CD8-positive, alpha-beta memory T cell (primary cell): ENCODE results near the gene FRK. TPM values are rescaled to one million over a fixed set of nuclear protein-coding genes. Genes with fewer than 3 reads are reported as not detected.

Experiments used
- CTCF ChIA-PET: fragments of 350-600 bp; sonication (Branson Sonifier 250); formaldehyde crosslinking; loops from one replicate; lab custom pipeline; 2021; ENCODE audit warnings: antibody characterized with exemption; lab: Charles Lee
- POLR2A ChIA-PET: fragments of 350-600 bp; sonication (Branson Sonifier 250); formaldehyde crosslinking; loops from one replicate; lab custom pipeline; 2021; ENCODE audit warnings: antibody characterized with exemption; lab: Charles Lee
- DNase-seq, 5 donors: peaks; one replicate each; pipeline versions ENCODE4 v3.0.0 to v3.0.0-alpha.2; 2020 to 2022; ENCODE audit warnings: mixed read lengths in 1 of 5
- H3K27ac ChIP-seq: one replicate; pipeline ENCODE4 v1.7.0; 2013; ENCODE audit warnings: low read depth, mild to moderate bottlenecking, low read length, moderate library complexity
- H3K27me3 ChIP-seq: 2 replicates; pipeline ENCODE4 v1.7.0; 2013; ENCODE audit warnings: low read length, mild to moderate bottlenecking; ENCODE audit not compliant: insufficient read depth, poor library complexity, severe bottlenecking
- H3K36me3 ChIP-seq: 2 replicates; pipeline ENCODE4 v1.7.0; 2013; ENCODE audit warnings: mild to moderate bottlenecking, low read length, moderate library complexity; ENCODE audit not compliant: insufficient read depth
- H3K4me1 ChIP-seq: 2 replicates; pipeline ENCODE4 v1.7.0; 2013; ENCODE audit warnings: mild to moderate bottlenecking, low read length, moderate library complexity; ENCODE audit not compliant: insufficient read depth
- H3K4me3 ChIP-seq: 2 replicates; pipeline ENCODE4 v1.7.0; 2013; ENCODE audit warnings: mild to moderate bottlenecking, low read length
- H3K9me3 ChIP-seq: 2 replicates; pipeline ENCODE4 v1.7.0; 2013; ENCODE audit warnings: mild to moderate bottlenecking, low read length
- H3K27ac Mint-ChIP-seq, 8 donors: one replicate each; pipeline ENCODE4 v1.8.0; 2020 to 2021; ENCODE audit warnings: mixed read lengths in 8 of 8, mild to moderate bottlenecking in 6 of 8, inconsistent platforms in 3 of 8, moderate library complexity in 3 of 8
- H3K27me3 Mint-ChIP-seq, 2 donors: one replicate each; pipeline ENCODE4 v1.8.0; 2020 to 2021; ENCODE audit warnings: mixed read lengths in 2 of 2, mild to moderate bottlenecking in 1 of 2, moderate library complexity in 1 of 2
- H3K36me3 Mint-ChIP-seq, 3 donors: one replicate each; pipeline ENCODE4 v1.8.0; 2020 to 2021; ENCODE audit warnings: mixed read lengths in 3 of 3, inconsistent platforms in 1 of 3, mild to moderate bottlenecking in 1 of 3
- H3K4me1 Mint-ChIP-seq, 3 donors: one replicate each; pipeline ENCODE4 v1.8.0; 2020 to 2021; ENCODE audit warnings: mixed read lengths in 3 of 3, inconsistent platforms in 1 of 3, mild to moderate bottlenecking in 1 of 3
- H3K4me3 Mint-ChIP-seq, 7 donors: one replicate each; pipeline ENCODE4 v1.8.0; 2020 to 2021; ENCODE audit warnings: mixed read lengths in 7 of 7, mild to moderate bottlenecking in 6 of 7, moderate library complexity in 4 of 7, inconsistent platforms in 2 of 7
- H3K9me3 Mint-ChIP-seq, 5 donors: one replicate each; pipeline ENCODE4 v1.8.0; 2020 to 2022; ENCODE audit warnings: mixed read lengths in 5 of 5, mild to moderate bottlenecking in 3 of 5, moderate library complexity in 2 of 5, inconsistent platforms in 1 of 5
- polyA plus RNA-seq: library from polyadenylated mRNA; unstranded; fragments of 300-500 nt; fragmentation: Illumina TruSeq; gene quantifications from one replicate; pipeline ENCODE4 v1.2.3, GENCODE V29; 2021
- total RNA-seq, 2 experiments: library from RNA; stranded (reverse); gene quantifications; one replicate each; pipeline ENCODE4 v1.2.3, GENCODE V29; 2021

The FRK gene, protein sequence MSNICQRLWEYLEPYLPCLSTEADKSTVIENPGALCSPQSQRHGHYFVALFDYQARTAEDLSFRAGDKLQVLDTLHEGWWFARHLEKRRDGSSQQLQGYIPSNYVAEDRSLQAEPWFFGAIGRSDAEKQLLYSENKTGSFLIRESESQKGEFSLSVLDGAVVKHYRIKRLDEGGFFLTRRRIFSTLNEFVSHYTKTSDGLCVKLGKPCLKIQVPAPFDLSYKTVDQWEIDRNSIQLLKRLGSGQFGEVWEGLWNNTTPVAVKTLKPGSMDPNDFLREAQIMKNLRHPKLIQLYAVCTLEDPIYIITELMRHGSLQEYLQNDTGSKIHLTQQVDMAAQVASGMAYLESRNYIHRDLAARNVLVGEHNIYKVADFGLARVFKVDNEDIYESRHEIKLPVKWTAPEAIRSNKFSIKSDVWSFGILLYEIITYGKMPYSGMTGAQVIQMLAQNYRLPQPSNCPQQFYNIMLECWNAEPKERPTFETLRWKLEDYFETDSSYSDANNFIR
- total RNA-seq = under 1 TPM; 0.04 to 0.07 TPM
- polyA plus RNA-seq = not detected

DNA sequence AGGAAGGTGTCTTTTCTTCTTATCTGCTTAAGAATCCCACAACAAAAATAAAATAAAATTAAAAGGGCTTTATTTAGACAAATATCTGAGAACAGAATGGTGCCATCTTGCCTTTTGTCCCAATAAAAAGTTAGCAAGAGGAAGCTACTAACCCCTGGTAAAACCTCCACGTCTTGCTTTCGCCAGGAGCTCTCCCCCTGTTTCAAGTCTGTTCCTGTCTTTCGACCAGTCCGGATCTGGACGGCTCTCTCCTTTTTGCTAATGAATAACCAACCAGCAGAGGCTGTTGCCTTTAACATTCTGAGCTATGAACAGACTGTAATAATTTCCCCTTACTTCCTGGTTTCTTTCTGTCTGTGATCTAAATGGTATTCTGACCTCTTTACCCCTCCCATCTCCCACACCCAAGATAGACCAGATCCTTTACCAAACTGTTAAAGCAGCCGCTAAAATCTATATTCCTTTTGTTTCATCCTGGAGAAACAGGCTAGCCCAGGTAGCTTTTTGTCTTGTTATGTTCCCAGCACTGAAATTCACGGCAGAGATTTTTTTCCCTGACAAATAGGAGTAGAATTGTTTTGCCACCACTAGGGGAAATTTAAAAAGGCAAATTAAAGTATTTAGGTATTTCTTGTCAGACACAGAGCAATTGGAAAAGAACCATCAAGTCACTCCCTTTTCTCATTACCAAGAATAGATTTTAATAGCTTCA is at the start of gene FRK:
TSS of gene FRK (minus strand) at position 320 of the 712 bp plus-strand sequence. CDS start 580 bp downstream, outside the sequence.
- H3K36me3 ChIP-seq = no peaks in the 10 kb centered on the region
- CTCF ChIA-PET = no interaction called here
- Mint-ChIP-seq H3K9me3 (no peaks in the 10 kb centered on the region), H3K4me3 (no peak within 1 kb of the TSS), H3K27me3 (peaks cover 7 to 15% of the 10 kb centered on the region in 2 donors), H3K27ac (no peak within 1 kb of the TSS), H3K4me1 (no peaks in the 10 kb centered on the region), H3K36me3 (no peaks in the 10 kb centered on the region)
- no peak within 1 kb of the TSS for H3K4me3 ChIP-seq
- no peaks in the 10 kb centered on the region for H3K4me1 ChIP-seq
- POLR2A ChIA-PET = no interaction called here
- no peaks in the 10 kb centered on the region for H3K27me3 ChIP-seq
- H3K9me3 ChIP-seq = no peaks in the 10 kb centered on the region
- no peak within 1 kb of the TSS for H3K27ac ChIP-seq
- DNase-seq = no peak

DNA sequence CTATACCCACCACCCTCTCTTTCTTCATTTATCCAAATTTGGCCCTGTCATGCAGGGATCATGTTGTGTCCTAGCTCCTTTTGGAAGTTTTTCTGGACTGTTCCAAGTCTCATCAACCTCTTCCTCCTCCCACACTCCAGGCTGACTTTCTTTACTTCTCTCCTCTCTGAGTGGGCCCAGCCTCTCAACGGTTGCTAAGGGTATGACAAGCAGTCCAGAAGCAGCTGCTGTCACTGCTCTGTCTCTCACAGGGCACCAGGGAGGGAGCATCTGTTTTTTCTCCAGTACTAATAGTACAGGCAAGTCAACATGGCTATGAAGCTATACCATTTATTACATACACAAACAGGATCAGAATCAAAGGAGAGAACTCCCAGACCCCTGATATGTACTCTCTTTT is 48.1 kb upstream of the FRK start:
- H3K4me1 Mint-ChIP-seq = peaks cover 21 to 34% (median 32%) of the 10 kb centered on the region in 3 donors
- no peak for DNase-seq
- H3K4me3 Mint-ChIP-seq = no peak overlapping the region
- Histone ChIP-seq H3K36me3 (peaks cover 31% of the 10 kb centered on the region), H3K4me1 (no peaks in the 10 kb centered on the region), H3K27me3 (no peaks in the 10 kb centered on the region), H3K9me3 (no peaks in the 10 kb centered on the region), H3K4me3 (no peak overlapping the region), H3K27ac (no peak overlapping the region)
- H3K27me3 Mint-ChIP-seq = peaks cover 0 to 2% of the 10 kb centered on the region in 2 donors
- no peaks in the 10 kb centered on the region for H3K9me3 Mint-ChIP-seq
- POLR2A ChIA-PET = no interaction called here
- H3K36me3 Mint-ChIP-seq = peaks cover 30 to 73% (median 45%) of the 10 kb centered on the region in 3 donors
- CTCF ChIA-PET = interaction anchor here (2.0 kb wide), 1 partner anchor 8 kb away, joined by 9 read pairs; the partner anchor contains the start of gene NT5DC1
- peak overlapping the region in 2 of 8 donors; percentile 10 to 57 for H3K27ac Mint-ChIP-seq

DNA sequence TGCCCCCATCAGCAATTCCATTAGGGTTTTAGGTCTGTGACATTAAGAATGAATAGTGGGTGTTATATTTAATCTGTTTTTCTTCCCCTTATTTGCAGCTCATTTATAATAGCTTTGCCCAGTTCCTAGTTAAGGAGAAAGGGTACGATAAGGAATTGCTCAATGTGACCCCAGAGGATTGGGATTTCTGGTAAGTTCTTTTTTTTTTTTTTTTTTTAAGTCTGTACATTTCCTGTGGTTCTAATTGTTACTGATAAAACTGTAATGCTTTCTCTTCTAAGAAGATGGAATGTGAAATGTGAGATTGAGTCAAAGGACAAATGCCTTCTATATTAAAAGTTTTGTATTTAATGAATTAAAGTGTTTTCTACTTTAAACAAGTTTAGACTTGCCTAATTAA is 45.5 kb upstream of the FRK start:
- peaks cover 44 to 61% (median 59%) of the 10 kb centered on the region in 3 donors for H3K4me1 Mint-ChIP-seq
- H3K4me1 ChIP-seq = peaks cover 24% of the 10 kb centered on the region
- peak overlapping the region in 1 of 7 donors; percentile 34 for H3K4me3 Mint-ChIP-seq

DNA sequence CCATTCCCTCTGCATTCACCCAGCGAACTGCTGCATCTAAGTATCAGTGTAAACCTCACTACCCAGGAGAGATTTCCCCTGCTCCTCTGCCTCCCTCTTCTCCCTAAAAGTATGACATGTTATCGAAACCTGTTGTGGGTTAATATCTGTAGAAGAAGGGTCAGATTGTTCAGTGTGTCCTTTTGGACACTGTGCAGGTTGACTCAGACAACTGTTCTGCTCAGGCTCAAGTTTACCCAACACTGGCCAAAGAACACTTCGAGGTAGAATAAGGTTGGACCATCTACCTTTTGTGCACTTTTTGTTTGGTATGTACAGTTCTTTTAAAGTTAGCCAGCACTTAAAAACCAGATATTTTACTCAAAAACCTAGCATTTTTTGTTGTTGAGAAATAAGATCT is 44.6 kb upstream of the FRK start:
- peak overlapping the region in 3 of 7 donors; percentile 5 to 58 (median 19) for H3K4me3 Mint-ChIP-seq
- H3K4me1 ChIP-seq = peaks cover 24% of the 10 kb centered on the region
- ChIA-PET POLR2A (no interaction called here), CTCF (no interaction called here)
- no peaks in the 10 kb centered on the region for H3K27me3 ChIP-seq
- peaks cover 0 to 2% of the 10 kb centered on the region in 2 donors for H3K27me3 Mint-ChIP-seq
- no peaks in the 10 kb centered on the region for H3K9me3 Mint-ChIP-seq
- H3K36me3 Mint-ChIP-seq = peaks cover 10 to 48% (median 24%) of the 10 kb centered on the region in 3 donors
- H3K4me1 Mint-ChIP-seq = peaks cover 48 to 65% (median 63%) of the 10 kb centered on the region in 3 donors
- peak overlapping the region in 2 of 8 donors; percentile 71 to 85 for H3K27ac Mint-ChIP-seq
- DNase-seq = no peak
- H3K27ac ChIP-seq = no peak overlapping the region
- H3K9me3 ChIP-seq = no peaks in the 10 kb centered on the region
- peaks cover 10% of the 10 kb centered on the region for H3K36me3 ChIP-seq
- no peak overlapping the region for H3K4me3 ChIP-seq

More for the DNA sequence above, 45.5 kb upstream of the FRK start:
- CTCF ChIA-PET = no interaction called here
- POLR2A ChIA-PET = interaction anchor here (0.7 kb wide), 1 partner anchor 159 kb away, joined by 3 read pairs; no protein-coding TSS in a partner anchor
- no peaks in the 10 kb centered on the region for H3K9me3 ChIP-seq
- peaks cover 18% of the 10 kb centered on the region for H3K36me3 ChIP-seq
- H3K27me3 Mint-ChIP-seq = peaks cover 0 to 2% of the 10 kb centered on the region in 2 donors
- no peak overlapping the region for H3K27ac Mint-ChIP-seq
- no peaks in the 10 kb centered on the region for H3K9me3 Mint-ChIP-seq
- H3K36me3 Mint-ChIP-seq = peaks cover 14 to 52% (median 30%) of the 10 kb centered on the region in 3 donors
- H3K4me3 ChIP-seq = no peak overlapping the region
- no peak overlapping the region for H3K27ac ChIP-seq
- no peaks in the 10 kb centered on the region for H3K27me3 ChIP-seq
- no peak for DNase-seq

DNA sequence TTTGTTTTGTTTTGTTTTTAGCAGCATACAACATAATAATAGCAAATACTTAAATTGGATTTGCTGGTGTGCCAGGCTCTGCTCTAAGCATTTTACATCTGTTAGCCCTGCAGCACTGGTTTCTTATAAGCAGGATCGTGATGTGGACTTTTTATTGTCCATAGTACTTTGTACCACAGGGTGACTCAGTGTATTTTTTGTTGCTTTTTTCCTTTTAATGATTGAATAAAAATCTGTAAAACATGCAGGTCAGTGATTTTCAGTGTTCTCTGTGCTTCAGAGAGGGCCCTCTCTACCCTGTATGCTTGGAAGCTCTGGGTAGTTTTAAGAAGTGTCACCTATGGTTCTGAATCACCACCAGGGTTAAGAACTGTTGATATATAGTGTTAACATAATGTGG is 43.9 kb upstream of the FRK start:
- Mint-ChIP-seq H3K4me1 (peaks cover 51 to 72% (median 69%) of the 10 kb centered on the region in 3 donors), H3K4me3 (peak overlapping the region in 2 of 7 donors; percentile 5 to 28), H3K27ac (peak overlapping the region in 2 of 8 donors; percentile 38 to 85), H3K9me3 (no peaks in the 10 kb centered on the region), H3K36me3 (peaks cover 8 to 44% (median 22%) of the 10 kb centered on the region in 3 donors), H3K27me3 (peaks cover 0 to 2% of the 10 kb centered on the region in 2 donors)
- Histone ChIP-seq H3K36me3 (peaks cover 8% of the 10 kb centered on the region), H3K27me3 (no peaks in the 10 kb centered on the region), H3K4me1 (peaks cover 28% of the 10 kb centered on the region), H3K27ac (no peak overlapping the region), H3K4me3 (no peak overlapping the region), H3K9me3 (no peaks in the 10 kb centered on the region)
- ChIA-PET POLR2A (no interaction called here), CTCF (no interaction called here)
- no peak for DNase-seq

DNA sequence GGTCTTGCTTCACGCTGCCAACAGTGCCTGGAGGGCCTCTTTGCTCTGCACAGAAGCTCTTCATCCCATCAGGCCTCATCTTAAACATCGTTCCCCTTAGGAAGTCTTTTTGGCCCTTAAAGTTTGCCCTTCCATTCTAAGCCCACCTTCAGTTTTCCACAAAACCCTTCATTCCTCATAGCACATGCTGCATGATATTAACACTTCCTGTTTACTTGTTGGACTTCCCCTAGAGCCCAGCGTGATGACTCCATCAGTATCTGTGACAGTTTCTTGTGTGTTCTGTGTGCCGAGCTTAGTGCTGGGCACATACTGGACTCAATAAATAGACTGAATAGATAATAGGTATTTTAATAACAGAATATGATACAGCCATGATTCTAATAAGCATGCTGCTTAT is 42.2 kb upstream of the FRK start:
- CTCF ChIA-PET = interaction anchor here (1.0 kb wide), 1 partner anchor 10 kb away, joined by 3 read pairs; no protein-coding TSS in a partner anchor
- Histone ChIP-seq H3K9me3 (no peaks in the 10 kb centered on the region), H3K36me3 (no peaks in the 10 kb centered on the region), H3K27me3 (no peaks in the 10 kb centered on the region), H3K4me3 (no peak overlapping the region), H3K4me1 (peaks cover 28% of the 10 kb centered on the region), H3K27ac (no peak overlapping the region)
- DNase-seq = no peak
- POLR2A ChIA-PET = interaction anchor here (1.9 kb wide), 1 partner anchor 176 kb away, joined by 10 read pairs; the partner anchor contains the start of gene TSPYL1
- Mint-ChIP-seq H3K36me3 (peaks cover 0 to 28% (median 9%) of the 10 kb centered on the region in 3 donors), H3K9me3 (no peaks in the 10 kb centered on the region), H3K4me3 (peak overlapping the region; percentile 1 to 98 (median 59)), H3K27ac (peak overlapping the region in 4 of 8 donors; percentile 12 to 61 (median 28)), H3K4me1 (peaks cover 51 to 69% (median 65%) of the 10 kb centered on the region in 3 donors), H3K27me3 (peaks cover 0 to 2% of the 10 kb centered on the region in 2 donors)

DNA sequence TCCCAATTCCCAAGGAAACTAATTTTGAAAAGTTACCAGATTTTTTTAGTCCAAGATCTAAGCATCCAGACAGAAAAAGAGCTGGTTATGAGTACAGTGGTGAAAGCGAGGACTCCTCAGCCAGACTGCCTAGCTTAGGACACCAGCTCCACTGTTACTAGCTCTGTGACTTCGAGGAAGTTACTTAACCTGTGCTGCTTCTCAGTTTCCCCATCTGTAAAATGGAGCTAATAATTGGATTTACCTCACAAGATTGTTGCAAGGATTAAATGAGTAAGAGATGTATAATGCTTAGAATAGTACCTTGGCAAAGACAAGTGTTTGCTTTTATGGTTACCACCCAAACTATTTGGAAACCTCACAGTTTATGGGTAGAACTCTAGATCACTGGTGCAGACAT is 41.1 kb upstream of the FRK start:
- H3K27me3 Mint-ChIP-seq = peaks cover 0 to 2% of the 10 kb centered on the region in 2 donors
- H3K27ac Mint-ChIP-seq = peak overlapping the region in 7 of 8 donors; percentile 53 to 94 (median 93)
- DNase-seq = no peak
- H3K36me3 ChIP-seq = no peaks in the 10 kb centered on the region
- peaks cover 0 to 21% (median 9%) of the 10 kb centered on the region in 3 donors for H3K36me3 Mint-ChIP-seq
- H3K9me3 ChIP-seq = no peaks in the 10 kb centered on the region
- CTCF ChIA-PET = interaction anchor here (1.2 to 1.3 kb wide), 2 partner anchors 90 to 91 kb away, joined by 3 to 5 read pairs; no protein-coding TSS in a partner anchor
- H3K4me1 Mint-ChIP-seq = peaks cover 51 to 67% (median 65%) of the 10 kb centered on the region in 3 donors
- peak overlapping the region; percentile 86 for H3K27ac ChIP-seq
- peak overlapping the region; percentile 91 to 98 (median 95) for H3K4me3 Mint-ChIP-seq
- H3K4me1 ChIP-seq = peaks cover 28% of the 10 kb centered on the region
- H3K27me3 ChIP-seq = no peaks in the 10 kb centered on the region
- peak overlapping the region; percentile 75 for H3K4me3 ChIP-seq
- POLR2A ChIA-PET = interaction anchor here (1.5 to 1.9 kb wide), 3 partner anchors 177 to 579 kb away, joined by 4 to 15 read pairs (median 10); partner anchors contain the start of genes KPNA5, RWDD1 and TSPYL1
- H3K9me3 Mint-ChIP-seq = peaks cover 0 to under 1% (median 0%) of the 10 kb centered on the region in 5 donors
